HS-5 (cell line): ENCODE data around the gene MGA.
A peak's percentile ranks its signal among the peaks of the same experiment; 100 is the strongest.

Source experiments
- DNase-seq: peaks from one replicate; pipeline ENCODE4 v3.0.0-alpha.2; 2012; ENCODE audit warnings: low read depth

MGA gene

GRCh38 chr15:41658689-41659088, 1.5 kb upstream of the MGA start:
- DNase-seq = no peak

GRCh38 chr15:41659190-41659589, 1.0 kb upstream of the MGA start:
- DNase-seq = no peak

- no peak for DNase-seq
Observed at GRCh38 chr15:41659855-41660234, 360 bp upstream of the MGA start.

GRCh38 chr15:41661078-41661517, 893 bp downstream of the MGA start:
- DNase-seq = no peak

GRCh38 chr15:41661518-41662225, 1.5 kb downstream of the MGA start:
- DNase-seq = no peak

DNA sequence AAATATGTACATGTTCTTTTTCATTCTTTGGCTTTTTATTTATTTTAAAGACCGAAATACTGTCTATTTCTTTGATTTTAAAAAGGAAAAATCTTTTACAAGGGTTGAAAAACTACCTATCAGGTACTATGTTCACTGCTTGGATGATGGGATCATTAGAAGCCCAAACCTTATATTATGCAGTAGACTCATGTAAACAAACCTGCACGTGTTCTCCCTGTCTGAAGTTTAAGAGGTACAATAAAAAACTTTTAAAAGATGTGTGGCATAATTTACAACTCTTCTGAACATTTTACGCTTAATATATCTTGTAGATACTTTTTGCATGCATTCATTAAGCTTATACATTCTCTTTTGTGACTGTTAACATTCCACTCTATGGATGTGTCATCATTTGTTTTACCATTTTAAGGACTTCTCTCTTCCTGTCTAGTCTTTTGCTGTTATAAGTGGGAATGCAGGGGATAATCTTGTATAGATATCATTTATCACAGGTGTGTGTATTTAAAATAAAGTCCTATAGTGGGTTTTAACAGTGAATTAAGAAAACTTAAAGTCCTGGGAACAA, 6.2 kb downstream of the MGA start:
- DNase-seq = no peak

DNA sequence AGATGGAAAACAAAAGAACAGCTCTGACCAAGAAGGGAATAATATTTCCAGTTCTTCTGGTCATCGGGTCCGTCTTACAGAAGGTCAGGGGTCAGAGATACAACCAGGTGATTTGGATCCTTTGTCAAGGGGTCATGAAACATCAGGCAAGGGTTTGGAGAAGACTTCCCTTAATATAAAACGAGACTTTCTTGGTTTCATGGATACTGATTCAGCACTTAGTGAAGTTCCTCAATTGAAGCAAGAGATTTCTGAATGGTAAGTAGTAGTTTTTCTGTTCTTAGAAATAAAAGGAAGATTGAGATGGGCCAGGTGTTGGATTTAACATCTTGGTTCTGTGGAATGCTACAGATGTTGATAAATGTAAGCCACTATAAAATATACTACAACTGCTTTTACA, 9.5 kb downstream of the MGA start:
- DNase-seq = no peak

GRCh38 chr15:41671656-41672648, 11.7 kb downstream of the MGA start:
- no peak for DNase-seq

DNA sequence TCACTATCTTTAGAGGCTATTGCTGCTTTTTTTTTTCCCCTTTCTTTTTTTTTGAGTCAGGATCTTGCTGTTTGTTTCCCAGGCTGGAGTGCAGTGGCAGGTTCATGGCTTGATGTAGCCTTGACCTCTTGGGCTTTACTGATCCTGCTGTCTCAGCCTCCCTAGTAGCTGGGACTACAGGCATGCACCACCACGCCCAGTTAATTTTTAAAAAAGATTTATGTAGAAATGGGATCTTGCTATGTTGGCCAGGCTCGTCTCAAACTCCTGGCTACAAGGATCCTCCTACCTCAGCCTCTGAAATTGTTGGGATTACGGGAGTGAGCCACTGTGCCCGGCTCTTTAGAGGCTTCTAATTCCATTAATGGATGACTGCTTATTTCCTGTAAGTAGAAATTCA, 15.1 kb downstream of the MGA start:
- DNase-seq = no peak

DNA sequence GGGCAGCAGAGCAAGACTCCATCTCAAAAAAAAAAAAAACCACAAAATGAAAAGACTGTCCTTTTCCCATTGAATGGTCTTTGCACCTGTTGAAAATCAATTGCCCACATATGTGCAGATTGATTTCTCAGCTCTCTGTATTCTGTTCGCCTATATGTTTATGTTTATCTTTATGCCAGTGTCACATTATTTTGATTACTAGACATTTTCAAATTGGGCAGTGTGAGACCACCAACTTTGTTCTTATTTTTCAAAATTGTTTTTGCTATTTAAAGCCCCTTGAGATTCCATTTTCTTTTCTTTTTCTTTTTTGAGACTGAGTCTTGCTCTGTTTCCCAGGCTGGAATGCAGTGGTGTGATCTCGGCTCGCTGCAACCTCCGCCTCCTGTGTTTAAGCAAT, 18.5 kb downstream of the MGA start:
- no peak for DNase-seq

GRCh38 chr15:41683955-41684354, 23.8 kb downstream of the MGA start:
- no peak for DNase-seq

DNA sequence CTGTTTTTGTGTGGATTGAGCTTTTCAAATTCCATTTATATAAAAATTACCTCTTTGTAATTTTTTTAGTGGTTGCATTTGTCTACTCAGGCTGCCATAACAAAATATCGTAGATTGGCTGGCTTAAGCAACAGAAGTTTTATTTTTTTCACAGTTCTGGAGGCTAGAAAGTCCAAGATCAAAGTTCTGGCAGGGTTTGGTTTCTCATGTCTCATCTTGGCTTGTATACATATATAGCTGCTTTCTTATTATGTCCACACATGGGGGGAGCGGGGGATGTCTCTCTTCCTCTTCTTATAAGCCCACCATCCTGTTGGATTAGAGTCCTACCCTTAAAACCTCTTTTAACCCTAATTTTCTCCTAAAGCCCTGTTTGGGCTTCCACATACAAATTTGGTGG, 28.5 kb downstream of the MGA start:
- DNase-seq = no peak

GRCh38 chr15:41689083-41689482, 28.9 kb downstream of the MGA start:
- no peak for DNase-seq

GRCh38 chr15:41689834-41690233, 29.6 kb downstream of the MGA start:
- no peak for DNase-seq

GRCh38 chr15:41690636-41691035, 30.4 kb downstream of the MGA start:
- DNase-seq = no peak

DNA sequence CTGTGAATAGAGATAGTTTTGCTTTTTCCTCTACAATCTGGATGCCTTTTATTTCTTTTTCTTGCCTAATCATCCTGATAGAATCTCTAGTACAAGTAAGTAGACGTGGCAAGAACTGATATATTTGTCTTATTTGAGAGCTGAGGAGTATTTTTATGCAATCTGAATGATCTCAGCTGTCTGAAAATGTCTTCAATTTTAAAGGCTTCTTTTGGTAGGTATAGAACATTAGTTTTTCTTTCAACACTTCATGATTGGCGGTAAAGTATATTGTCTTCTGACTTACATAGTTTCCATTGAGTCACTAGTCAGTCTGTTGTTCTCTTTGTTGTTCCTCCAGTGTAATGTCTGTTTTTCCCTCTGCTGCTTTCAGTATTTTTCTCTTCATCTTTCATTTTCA, 31.3 kb downstream of the MGA start:
- DNase-seq = no peak

GRCh38 chr15:41692049-41692448, 31.8 kb downstream of the MGA start:
- DNase-seq = no peak

DNA sequence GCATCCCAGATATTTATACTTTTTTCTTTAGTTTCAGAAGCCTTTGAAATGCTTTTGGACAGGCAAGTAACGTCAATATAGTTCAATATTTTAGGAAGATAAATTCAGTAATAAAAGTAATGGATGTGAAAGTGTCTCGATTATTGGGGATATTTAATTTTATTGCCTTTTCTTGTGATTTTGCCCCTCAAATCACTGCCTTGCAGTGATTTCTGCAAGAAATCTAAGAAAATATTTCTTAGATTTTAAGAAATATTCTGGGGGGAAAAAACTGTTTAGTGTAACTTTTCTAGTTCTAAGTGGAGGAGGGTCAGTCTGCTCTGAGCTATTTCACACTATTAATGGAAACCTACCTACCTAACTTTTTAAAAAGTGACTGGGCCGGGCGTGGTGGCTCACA, 33.6 kb downstream of the MGA start:
- no peak for DNase-seq

DNA sequence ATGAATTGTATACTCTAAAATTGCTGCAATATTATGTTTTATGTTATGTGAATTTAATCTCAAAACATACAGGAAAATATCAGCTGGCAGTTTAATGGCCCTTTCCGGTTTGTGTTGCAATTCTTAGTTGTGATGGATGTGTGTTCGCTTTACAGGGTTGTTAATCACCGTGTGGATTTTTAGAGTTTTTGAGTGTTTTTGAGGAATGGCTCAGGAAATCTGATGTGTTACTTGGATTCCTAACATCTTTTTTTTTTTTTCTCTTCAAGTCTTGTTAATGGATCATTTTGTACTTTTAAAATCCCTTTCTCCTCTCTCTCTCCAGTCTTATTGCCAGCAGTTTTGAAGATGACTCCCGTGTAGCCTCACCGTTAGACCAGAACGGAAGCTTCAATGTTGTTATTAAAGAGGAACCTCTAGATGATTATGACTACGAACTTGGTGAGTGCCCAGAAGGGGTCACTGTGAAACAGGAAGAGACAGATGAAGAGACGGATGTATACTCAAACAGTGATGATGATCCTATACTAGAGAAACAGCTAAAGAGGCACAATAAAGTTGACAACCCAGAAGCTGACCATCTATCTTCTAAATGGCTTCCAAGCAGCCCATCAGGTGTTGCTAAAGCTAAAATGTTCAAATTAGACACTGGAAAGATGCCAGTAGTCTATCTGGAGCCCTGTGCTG, 35.7 kb downstream of the MGA start:
- DNase-seq = no peak

GRCh38 chr15:41698779-41699178, 38.6 kb downstream of the MGA start:
- peak; percentile 37 for DNase-seq

DNA sequence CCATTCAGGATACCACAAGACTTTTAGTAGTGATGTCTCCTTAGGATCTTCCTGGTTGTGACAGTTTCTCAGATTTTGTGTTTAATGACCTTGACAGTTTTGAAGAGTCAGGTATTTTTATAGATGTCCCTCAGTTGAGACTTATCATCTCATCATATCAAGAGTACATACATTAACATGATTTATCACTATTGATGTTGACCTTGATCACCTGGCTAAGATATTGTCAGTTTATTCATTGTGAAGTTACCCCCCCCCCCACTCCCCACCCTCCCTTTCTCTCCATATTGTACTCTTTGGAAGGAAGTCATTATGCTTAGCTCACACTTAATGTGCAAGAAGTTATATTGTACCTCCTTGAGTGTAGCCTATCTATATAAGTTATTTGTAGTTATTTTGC, 42.9 kb downstream of the MGA start:
- DNase-seq = no peak

DNA sequence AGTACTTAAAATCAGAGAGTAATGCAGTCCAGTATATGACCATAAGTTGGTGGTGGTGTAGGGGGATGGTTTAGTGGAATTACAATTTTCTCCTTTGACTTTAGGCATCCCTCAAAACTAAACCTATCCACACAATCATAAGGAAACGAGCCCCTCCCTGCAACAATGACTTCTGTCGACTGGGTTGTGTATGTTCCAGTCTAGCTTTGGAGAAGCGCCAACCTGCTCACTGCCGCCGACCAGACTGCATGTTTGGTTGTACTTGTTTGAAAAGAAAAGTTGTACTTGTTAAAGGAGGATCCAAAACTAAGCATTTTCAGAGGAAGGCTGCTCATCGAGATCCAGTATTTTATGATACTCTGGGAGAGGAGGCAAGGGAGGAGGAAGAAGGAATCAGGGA, 52.8 kb downstream of the MGA start:
- no peak for DNase-seq
